Forelimb muscle (tissue), 1 donor: ENCODE measurements around the gene USH1G. TPM values are rescaled to one million over a fixed set of nuclear protein-coding genes. Genes with fewer than 3 reads are reported as not detected.
"Not testable (repeated sequence)": the region's sequence is repeated elsewhere in the genome, so short reads cannot be mapped to it uniquely, and the experiment has no call there.

ENCODE experiments used
- DNase-seq: peaks from one replicate; pipeline ENCODE4 v3.0.0-alpha.2; 2013; ENCODE audit warnings: low read depth
- polyA plus RNA-seq: library from polyadenylated mRNA; unstranded; fragments of 120-200 nt; gene quantifications from one replicate; pipeline ENCODE4 v1.2.1, GENCODE V29; 2013; ENCODE audit not compliant: insufficient read length

USH1G gene
- polyA plus RNA-seq, 1 donor: 0.05 TPM

- no peak for DNase-seq
Observed at GRCh38 chr17:74930535-74931036, 7.5 kb upstream of the USH1G start.

GRCh38 chr17:74928786-74929185 is 5.7 kb upstream of the USH1G start:
- no peak for DNase-seq

DNA sequence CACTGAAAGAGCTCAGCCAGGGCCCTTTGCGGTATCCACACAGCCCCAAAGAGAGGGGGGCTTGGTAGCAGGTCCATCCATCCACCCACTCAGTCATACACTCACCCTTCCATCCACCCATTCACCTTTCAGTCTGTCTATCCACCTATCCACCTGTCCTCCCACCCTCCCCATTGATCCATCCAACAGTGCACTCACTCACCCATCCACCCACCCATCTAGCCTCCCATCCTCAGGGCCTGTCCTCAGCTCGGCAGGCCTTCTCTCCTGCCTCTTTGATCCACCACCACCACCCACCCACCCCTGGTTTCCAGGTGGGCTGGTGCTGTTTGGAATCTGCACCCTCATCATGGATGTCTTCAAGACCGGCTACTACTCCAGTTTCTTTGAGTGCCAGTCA is 2.2 kb upstream of the USH1G start:
- DNase-seq: no peak

DNA sequence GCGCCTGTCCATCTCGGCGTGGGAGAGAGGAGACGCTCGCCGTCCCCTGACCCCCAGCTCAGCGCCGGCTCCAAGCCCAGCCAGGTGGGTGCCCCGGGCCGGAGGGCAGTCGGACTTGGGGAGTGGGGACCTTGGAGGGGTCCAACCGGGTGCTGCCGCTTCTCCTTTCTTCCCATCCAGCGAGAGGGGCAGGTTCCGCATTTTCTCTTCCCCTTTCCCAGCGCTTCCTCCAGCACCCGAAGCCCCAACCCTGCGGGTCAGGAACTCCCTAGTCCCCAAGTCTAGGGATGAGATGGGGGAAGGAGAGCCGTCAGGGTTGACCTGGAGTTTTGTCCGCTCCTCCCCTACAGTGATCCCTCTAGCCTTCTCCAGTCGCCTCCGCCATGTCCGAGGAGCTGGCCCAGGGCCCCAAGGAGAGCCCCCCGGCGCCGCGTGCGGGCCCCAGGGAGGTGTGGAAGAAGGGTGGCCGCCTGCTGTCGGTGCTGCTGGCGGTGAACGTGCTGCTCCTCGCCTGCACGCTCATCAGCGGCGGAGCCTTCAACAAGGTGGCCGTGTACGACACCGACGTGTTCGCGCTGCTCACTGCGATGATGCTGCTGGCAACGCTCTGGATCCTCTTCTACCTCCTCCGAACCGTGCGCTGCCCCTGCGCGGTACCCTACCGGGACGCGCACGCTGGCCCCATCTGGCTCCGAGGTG is 1.3 kb upstream of the USH1G start, which contains the start of gene OTOP2:
Gene OTOP2, plus strand, starts transcription at position 24 of the 699 bp plus-strand sequence. Its CDS starts 360 bp downstream, at position 384.
- no peak for DNase-seq

- DNase-seq: no peak
Observed at GRCh38 chr17:74923538-74924249, 639 bp upstream of the USH1G start.

DNA sequence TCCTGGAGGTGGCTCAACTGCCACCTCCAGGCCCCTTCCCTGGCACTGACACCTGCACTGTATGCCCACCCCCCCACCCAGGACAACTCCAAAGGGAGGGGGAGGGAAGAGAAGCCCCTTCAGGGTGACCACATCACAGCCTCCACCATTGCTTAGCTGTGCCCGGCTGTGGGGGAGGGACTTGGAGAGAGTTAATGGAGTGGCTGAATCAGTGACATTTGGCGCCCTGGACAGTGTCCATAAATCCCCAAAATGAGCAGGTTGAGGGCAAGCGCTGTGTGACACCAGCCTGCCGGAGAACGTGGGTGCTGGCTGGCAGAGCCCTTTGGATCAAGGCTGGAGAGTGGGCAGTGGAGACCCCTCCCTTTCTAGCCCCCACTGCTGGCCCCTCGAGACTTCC is 883 bp downstream of the USH1G start:
- DNase-seq: no peak

DNA sequence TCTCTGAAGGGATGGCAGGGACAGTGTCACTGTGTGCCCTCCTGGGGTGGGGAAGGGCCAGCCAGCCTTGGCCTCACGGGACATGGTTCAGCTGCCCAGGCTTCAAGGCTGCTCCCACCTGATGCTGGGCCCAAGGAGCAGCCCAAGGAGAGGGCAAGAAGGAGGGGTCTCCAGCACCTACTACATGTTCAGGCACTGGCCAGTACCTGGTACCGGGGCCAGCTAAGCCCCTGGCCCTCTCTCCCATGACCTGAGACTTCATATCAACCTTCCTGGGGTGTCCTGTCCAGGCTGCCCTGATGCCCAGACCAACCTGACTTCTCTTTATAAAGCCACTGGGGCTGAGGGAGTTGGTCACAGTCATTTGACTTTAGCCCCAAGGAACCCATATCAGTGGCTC is 1.3 kb downstream of the USH1G start:
- DNase-seq: no peak

DNA sequence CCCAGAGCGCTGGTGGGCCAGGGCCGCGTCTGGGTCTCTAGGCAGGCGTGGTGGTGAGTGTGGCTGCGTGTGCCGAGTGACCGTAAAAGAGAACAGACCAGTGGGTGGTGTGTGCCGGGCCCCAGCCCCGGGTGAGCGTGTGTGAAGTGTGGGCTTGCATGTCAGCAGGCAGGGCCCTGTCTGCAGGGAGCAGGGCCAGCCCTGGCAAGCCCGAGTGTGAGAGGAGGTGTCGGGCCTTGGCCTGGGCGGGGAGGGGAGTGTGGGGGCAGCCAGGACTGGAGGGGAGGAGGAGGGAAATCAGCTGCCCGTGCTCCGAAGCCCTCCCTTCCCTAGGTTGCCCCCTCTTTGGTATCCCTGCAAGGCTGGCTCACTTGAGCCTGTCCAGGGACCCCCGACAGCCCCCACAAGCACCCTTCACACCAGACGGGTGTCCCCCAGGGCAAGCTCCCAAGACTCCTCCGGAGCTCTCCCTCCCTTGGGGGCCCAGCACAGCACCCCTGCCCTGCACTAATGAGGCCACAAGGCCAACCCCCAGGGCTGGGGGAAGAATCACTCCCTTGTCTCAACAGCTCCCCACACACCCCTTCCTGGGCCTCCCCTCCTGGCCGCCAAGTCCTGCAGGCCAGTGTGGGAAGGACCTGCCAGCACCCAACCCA is 1.9 kb downstream of the USH1G start:
- DNase-seq: no peak

- DNase-seq: no peak
Observed at GRCh38 chr17:74920642-74921025, 2.4 kb downstream of the USH1G start.

GRCh38 chr17:74920306-74920620 is 2.8 kb downstream of the USH1G start:
- no peak for DNase-seq

- DNase-seq: no peak
Observed at GRCh38 chr17:74919440-74920305, 3.4 kb downstream of the USH1G start.

DNA sequence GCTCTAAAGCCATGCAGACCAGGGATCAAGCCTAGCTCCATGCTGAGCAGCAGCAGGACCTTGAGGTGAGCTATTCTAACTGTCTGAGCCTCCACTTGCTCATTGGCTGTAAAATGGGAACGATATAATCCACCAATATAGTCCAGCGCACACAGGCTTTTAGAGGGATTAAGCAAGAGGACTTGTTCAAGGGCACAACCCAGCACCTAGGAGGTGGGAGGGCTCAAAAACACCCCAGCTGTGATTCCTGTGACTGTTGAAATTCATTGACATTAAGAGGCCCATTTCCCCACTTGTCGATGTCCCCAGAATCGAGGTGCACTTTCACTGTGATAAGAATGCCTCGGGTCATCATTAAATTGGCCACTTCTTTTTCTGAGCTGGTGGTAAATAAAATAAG is 4.1 kb downstream of the USH1G start:
- no peak for DNase-seq

GRCh38 chr17:74917430-74917829 is 5.6 kb downstream of the USH1G start:
- no peak for DNase-seq

- DNase-seq: no peak
Observed at GRCh38 chr17:74916851-74917199, 6.2 kb downstream of the USH1G start.

DNA sequence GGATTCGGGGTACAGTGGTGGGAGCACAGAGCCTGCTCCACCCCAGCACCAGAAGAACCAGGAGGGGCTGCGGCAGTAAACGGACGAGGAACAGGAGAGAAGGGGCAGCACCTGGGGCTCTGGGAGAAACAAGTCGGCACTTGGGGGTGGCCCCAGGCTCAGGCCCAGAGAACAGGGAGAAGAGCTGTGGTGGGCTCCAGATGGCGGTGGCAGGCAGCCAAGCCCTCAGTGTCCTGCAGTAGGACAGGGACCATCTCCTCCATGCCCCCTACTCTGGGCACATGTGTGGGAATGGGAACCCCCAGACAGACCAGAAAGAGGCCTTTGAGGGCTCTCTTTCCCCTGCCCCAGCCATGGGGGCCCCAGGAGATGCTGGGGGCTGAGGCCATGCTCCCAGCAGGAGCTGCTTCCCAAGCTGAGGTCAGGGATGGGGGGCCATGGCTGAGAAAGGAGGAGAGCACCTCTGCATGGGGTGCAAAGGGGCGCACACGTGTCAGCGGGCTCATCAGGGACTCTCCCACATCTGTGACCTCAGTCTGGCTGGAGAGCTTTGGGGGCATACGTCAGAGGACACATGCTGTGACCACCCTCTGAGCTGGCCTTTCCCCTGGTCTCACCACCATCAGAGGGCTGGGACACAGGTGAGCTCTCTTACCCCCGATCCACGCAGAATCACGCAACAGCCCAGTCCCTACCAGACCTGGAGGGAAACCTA is 6.8 kb downstream of the USH1G start:
- no peak for DNase-seq

DNA sequence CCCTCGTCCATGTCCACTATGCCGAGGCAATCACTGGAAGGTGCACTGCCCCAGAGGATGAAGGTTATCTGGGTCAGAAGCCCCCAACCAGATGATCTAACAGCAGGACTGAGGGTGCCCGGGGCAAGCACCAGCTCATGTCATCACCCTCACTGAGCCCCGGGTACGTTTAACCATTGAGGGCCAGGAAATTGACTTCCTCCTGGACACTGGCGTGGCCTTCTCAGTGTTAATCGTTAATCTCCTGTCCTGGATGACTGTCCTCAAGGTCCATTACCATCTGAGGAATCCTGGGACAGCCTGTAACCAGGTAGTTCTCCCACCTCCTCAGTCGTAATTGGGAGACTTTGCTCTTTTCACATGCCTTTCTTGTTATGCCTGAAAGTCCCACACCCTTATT is 11.6 kb downstream of the USH1G start:
- not testable (repeated sequence) for DNase-seq

DNA sequence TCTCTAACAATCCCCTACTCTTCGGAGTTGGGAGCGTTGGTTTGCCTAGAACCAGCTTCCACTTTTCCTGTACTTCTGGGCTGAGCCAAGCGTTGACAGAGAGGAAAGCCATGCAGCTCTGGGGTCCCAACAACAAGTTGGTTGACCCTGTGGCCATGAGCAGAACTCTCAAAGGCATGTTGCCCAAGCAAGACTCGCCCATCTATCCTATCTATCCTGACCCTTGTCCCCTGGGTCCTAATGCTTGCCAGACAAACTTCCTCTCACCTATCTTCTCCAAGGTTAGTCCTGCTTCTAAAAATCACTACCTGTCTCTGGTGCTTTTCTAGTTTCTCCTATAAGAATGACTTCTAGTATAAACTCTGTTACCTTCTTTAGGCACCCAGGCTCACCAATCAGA is 14.0 kb downstream of the USH1G start:
- DNase-seq: not testable (repeated sequence)

DNA sequence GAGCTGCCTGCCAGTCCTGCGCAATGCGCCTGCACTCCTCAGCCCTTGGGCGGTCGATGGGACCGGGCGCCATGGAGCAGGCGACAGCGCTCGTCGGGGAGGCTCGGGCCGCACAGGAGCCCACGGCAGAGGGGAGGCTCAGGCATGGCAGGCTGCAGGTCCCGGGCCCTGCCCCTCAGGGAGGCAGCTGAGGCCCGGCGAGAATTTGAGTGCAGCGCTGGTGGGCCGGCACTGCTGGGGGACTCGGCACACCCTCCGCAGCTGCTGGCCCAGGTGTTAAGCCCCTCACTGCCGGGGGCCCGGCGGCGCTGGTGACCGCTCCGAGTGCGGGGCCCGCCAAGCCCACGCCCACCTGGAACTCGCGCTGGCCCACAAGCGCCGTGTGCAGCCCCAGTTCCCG is 16.0 kb downstream of the USH1G start:
- DNase-seq: no peak

GRCh38 chr17:74906214-74906793 is 16.8 kb downstream of the USH1G start:
- not testable (repeated sequence) for DNase-seq

DNA sequence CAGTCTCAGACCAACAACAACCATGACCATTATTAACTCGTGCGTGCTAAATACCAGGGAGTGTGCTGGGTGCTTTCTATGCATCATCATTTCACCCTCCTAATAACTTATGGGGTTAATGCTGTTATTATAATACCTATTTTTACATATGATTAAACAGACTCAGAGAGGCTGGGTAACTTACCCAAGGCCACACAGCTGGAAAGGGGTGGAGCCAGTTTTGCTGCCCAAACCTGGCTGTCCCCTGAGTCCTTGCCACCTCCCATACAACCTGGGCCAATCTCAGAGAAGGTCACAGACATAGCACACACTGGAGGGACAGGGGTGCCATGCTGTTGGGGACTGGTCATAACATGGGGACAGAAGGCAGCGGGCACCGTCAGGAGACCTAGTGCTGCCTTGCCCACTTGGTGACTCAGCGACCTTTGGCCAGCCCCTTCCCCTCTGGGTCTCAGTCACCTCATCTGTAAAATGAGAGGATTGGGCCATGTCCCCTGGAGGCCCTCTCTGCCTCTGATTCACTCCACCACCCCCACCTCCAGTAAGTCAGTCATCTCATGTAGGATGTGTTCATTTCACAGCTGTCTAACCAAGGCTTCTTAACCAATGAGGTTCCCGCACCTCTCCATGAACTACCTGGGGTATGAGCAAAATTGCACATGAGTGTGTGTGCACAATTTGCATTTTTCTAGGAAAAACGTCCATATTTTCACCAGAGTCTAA is 18.2 kb downstream of the USH1G start:
- DNase-seq: no peak
